GM21723 (cell line): ENCODE measurements around the gene ST6GALNAC1.
"Not testable (repeated sequence)": the region's sequence is repeated elsewhere in the genome, so short reads cannot be mapped to it uniquely, and the experiment has no call there.

ENCODE experiments used
- ATAC-seq: cut with Tn5 transposase; IDR thresholded peaks from one replicate; pipeline ENCODE4 v1.9.1; 2021; ENCODE audit warnings: mild to moderate bottlenecking, moderate library complexity; ENCODE audit not compliant: unreplicated experiment

Gene ST6GALNAC1

GRCh38 chr17:76645481-76645880 is 1.9 kb upstream of the ST6GALNAC1 start:
- no peak for ATAC-seq

GRCh38 chr17:76644995-76645394 is 1.4 kb upstream of the ST6GALNAC1 start:
- no peak for ATAC-seq

DNA sequence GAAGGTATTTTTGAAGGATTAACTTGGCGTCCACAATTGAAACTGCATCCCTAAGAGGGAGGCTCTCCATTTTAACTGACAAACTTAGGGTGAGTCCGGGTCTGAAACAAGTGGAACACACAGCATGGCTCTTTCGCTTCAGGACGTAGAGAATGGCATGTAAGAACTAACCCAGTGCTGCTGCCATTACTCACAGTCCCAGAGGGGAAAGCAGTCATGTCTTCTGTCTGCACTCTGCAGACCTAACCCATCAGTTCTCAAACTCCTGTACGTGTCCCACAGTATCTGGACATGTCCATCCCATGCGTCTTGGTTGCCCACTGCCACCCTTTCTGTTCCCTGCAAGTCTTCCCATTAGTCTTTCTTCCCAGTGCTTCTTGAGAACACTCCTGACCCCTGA is 563 bp downstream of the ST6GALNAC1 start:
- ATAC-seq = no peak

DNA sequence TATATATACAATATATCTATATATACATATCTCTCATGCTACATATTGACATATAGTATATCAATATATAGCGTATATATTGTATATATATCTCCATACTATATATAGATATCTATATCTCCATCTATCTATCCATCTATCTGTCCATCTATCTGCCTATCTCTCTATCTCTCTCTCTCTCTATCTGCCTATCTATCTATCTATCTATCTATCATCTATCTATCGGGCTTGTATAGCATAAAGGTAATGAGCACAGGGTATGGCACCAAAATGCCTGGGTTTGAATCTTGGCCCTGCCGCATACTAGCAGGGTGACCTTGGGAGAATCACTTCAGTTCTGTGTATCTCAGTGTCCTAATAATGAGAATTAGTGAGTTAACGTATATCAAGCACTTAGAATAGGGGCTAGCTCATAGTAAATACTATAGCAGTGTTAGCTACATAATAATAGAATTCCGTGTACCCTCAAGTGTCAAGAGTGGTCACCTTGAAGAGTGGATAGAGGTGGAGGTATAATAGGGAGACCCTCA is 1.5 kb downstream of the ST6GALNAC1 start:
- ATAC-seq = no peak

DNA sequence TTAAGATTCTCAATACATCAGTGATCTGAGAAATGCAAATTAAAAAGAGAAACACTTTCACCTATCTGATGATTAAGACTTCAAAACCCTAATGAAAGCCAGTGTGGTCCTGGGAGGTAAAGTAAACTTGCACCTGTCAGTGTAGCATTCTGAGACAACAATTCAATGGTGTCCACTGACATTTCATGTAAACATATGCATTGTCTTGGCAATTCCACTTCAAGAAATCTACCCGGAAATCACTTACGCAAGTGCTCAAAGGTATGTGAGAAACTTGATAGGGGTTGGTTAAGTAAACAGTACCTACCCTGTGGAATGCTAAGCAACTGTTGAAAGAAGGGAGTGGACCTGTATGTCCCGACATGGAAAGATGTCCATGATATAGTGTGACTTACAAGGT is 2.1 kb downstream of the ST6GALNAC1 start:
- ATAC-seq = no peak

DNA sequence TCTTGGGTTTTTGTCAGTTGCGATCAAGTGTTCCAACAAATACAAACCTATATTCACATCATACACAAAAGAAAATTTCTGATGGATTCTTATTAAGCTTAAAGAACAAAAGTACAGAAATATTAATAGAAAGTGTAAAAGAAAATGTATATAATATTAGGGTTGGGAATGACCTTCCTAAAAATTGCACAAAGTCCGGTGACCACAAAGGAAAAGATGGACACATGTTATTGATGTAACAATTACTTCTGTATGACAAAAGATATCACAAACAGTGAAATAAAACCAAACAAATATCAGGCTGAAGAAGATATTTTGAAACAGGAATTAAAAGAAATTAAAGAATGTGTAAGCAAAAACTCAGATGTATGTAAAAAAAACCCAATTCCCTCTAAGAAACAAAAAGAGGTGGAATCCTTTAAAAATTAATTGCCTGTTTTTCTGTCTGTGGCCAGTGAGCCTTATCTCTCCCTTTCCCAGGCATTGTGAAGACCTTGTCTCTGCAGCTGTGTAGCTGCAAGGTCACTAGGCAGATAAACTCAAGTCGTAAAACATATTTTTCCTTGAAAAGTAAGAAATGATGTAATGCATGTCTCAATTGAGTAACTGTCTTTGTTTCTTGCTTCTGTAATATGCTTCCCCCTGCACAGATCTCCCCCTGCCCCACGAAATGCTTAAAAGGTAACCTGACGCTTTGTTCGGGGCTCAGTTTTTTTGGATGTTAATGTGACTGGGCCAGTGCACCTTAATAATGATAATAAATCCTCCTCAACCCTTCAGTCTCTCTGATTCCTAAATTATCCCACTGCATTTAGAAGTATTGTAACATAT is 2.8 kb downstream of the ST6GALNAC1 start:
- no peak for ATAC-seq

GRCh38 chr17:76638263-76638662 is 5.3 kb downstream of the ST6GALNAC1 start:
- ATAC-seq = no peak

GRCh38 chr17:76636486-76637206 is 6.9 kb downstream of the ST6GALNAC1 start:
- not testable (repeated sequence) for ATAC-seq

GRCh38 chr17:76635659-76636360 is 7.7 kb downstream of the ST6GALNAC1 start:
- no peak for ATAC-seq

DNA sequence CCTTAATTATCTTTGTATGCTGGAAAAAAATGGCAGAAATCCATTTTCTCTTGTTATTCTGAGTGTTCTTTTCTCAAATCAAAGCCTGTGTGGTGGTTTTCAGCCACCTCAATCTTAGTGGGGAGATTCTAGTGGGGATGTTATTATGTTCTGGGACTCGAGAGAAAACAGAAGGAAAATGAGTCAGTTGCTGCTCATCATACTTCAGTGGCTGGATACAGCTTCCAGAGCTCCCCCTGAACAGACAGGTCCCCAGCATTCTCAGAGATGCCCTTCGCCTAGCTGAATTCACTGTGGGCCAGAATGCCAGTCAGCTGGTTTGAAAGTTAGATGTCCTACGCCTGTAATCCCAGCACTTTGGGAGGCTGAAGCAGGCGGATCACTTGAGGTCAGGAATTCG is 8.5 kb downstream of the ST6GALNAC1 start:
- no peak for ATAC-seq

- no peak for ATAC-seq
These were observed 9.8 kb downstream of the ST6GALNAC1 start for GRCh38 chr17:76633628-76634328.

DNA sequence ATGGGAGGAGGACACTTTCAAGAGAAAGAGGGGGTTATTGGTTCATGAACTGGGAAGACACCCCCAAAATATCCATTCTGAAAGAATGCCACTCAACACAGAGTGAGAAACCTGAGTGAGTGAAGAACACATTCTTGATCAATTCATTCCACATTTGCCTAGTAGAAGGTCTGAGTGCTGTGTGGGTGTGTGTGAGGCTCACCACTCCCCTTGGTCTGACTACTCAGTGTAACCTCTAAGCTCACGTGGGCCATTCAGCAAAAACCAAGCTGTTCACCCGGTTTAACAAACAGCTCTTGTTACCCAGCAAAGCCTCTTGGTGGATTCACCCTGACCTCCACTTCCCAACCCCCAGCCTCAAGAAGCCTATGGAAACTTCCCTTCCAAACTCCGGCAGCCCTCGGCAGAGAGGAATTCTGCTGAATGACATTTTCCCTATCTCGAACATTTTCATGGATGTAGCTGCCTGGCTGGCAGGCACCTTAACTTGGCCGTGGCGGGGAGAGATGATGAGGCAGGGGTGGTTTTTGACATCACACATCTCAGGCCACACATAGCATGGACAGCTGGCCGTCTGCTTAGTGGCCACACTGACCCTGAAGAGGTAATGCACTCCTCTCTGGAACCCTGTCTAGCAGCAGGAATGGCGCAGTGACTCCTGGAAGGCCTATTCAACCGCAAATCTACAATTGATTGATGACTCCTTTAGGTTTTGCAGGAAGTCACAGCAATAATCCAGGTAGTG is 11.6 kb downstream of the ST6GALNAC1 start:
- no peak for ATAC-seq

- no peak for ATAC-seq
These were observed 13.4 kb downstream of the ST6GALNAC1 start for GRCh38 chr17:76630151-76630550.

DNA sequence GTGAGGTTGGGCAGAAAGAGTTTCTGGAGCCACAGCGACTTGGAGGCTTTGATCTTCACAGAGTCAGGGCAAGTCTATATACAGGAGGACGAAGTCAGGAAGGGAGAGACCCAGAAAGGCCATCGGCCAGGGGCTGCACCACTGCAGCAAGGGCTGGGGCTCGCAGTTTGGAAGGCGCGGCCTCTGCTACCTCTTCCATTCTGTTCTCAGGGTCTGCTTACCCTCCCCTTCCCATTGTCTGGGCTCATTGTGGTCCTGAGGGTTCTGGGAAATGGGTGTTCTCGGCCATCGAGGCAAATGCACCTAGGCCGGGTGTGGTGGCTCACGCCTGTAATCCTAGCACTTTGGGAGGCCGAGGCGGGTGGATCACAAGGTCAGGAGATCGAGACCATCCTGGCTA is 16.0 kb downstream of the ST6GALNAC1 start:
- no peak for ATAC-seq

- no peak for ATAC-seq
These were observed 17.1 kb downstream of the ST6GALNAC1 start for GRCh38 chr17:76626442-76626841.

GRCh38 chr17:76625496-76625895 is 18.1 kb downstream of the ST6GALNAC1 start:
- no peak for ATAC-seq

DNA sequence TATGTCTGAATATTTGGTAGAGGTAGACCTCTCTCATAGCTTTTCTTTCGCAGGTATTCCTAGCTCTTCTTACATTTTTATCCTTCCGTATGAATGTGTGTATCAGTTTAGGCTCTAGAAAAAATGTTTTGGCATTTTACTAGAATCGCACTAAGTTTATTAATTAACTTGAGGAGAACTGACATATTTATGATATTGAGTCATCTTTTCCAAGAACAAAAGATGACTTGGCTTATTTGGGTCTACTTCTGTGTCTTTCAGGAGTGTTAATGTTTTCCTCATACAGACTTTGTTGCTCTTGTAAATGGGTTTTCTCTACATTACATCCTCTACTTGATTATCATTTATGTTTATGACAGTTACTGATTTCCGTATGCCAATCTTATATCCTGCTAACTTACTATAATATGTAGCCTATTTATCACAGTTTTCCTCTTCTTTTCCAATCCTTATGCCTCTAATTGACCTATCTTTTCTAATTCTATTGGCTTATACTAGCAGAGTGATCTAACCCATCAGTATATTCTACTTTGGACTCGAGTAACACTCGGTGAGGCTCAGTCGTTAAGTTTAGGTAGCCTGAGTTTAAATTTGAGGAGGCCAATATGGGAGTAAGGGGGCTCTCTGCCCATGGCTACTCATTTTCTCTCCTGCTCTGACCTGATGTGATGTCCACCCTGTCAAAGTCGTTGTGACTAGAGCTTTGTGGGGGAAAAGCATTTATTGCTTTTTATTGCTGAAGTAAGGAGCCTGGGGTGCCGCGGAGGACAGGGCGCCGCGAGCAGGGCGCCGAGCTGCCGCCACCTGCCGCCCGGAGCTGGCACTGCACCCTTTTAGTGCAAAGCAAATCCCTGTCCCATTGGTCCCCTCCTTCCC is 20.0 kb downstream of the ST6GALNAC1 start:
- ATAC-seq = no peak

- no peak for ATAC-seq
These were observed 25.7 kb downstream of the ST6GALNAC1 start for GRCh38 chr17:76617838-76618237.
